HL-60/S4 treated with retinoic acid at 250 ng/mL for 4 days and 3 days (cell line): ENCODE measurements around the gene NACC1.

Experiments used
- in situ Hi-C: fragments of 300-500 bp; cut with MboI; formaldehyde crosslinking; loops from 2 replicates; pipeline ENCODE4 v1.7.0; 2022; ENCODE audit warnings: low sequenced_read_pairs

Gene NACC1

GRCh38 chr19:13189600-13189999 lies 71.5 kb downstream of the NACC1 start:
- in situ Hi-C loops: no loop called here
